ENCODE measurements around the gene FRAT2.
"Not testable (repeated sequence)": the region's sequence is repeated elsewhere in the genome, so short reads cannot be mapped to it uniquely, and the experiment has no call there.

FRAT2 gene

DNA sequence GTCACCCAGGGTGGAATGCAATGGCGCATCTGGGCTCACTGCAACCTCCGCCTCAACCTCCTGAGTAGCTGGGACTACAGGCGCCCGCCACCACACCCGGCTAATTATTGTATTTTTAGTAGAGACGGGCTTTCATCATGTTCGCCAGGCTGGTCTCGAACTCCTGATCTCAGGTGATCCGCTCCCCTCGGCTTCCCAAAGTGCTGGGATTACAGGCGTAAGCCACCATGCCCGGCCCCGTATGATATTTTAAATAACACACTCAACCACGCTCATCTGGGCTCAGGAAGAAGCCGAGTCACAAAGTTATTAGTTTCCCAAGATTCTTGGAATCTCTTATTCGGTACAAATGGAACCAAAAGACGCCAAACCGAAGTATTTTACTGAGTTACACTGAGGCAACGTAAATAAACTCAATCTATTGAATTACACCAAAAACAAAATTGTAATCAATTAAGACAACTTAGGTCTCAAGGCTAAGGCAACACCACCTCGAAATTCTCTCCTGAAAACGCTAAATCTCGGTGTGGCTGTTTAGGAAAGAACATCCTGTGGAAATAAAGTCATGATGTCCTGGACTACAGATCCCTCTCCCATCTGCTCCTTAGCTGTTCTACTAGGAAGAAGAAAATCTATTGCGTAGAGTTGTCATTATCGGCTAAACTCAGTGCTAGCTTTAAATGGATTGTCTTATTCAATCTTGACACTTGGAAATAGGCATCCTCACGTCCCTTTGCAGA, 43.0 kb downstream of the FRAT2 start:
- DNase-seq (ENCODE audit: low read depth in 2 of 2), result no peak

DNA sequence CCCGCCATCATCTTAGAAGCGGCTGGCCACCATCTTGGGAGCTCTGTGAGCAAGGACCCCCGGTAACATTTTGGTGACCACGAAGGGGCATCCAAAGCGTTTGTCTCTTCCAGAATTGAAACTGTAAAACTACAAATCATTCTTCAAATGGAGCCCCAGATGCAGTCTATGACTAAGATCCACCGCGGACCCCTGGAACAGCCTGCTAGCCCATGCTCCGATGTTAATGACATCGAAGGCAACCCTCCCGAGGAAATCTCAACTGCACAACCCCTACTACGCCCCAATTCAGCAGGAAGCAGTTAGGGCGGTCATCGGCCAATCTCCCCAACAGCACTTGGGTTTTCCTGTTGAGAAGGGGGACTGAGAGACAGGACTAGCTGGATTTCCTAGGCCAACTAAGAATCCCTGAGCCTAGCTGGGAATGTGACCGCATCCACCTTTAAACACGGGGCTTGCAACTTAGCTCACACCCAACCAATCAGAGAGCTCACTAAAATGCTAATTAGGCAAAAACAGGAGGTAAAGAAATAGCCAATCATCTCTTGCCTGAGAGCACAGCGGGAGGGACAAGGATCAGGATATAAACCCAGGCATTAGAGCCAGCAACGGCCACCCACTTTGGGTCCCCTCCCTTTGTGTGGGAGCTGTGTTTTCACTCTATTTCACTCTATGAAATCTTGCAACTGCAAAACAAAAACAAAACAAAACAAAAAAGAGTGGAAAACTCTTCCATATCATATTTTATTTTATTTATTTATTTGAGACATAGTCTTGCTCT, 43.8 kb downstream of the FRAT2 start:
- DNase-seq (ENCODE audit: low read depth in 2 of 2), result not testable (repeated sequence)

DNA sequence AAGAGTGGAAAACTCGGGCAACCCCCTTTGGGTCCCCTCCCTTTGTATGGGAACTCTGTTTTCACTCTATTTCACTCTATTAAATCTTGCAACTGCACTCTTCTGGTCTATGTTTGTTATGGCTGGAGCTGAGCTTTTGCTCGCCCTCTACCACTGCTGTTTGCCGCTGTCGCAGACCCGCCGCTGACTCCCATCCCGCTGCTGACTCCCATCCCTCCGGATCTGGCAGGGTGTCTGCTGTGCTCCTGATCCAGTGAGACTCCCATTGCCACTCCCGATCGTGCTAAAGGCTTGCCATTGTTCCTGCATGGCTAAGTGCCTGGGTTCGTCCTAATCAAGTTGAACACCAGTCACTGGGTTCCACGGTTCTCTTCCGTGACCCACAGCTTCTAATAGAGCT, 44.5 kb downstream of the FRAT2 start:
- DNase-seq (ENCODE audit: low read depth in 2 of 2), result not testable (repeated sequence)

Measured in activated CD8-positive, alpha-beta memory T cell treated with anti-CD3 and anti-CD28 coated beads for 4 hours (primary cell).